ENCODE data around the gene PHC3. TPM values are rescaled to one million over a fixed set of nuclear protein-coding genes. Genes with fewer than 3 reads are reported as not detected.

PHC3 gene
- total and polyA plus RNA-seq, 2 experiments from 2014 or later, result 17.5 to 72.2 TPM

GRCh38 chr3:170085396-170085795 is 96.1 kb downstream of the PHC3 start:
- peaks cover 50% of the 10 kb centered on the region for H3K36me3 ChIP-seq (ENCODE audit: low read depth)

GRCh38 chr3:170083343-170083742 is 98.2 kb downstream of the PHC3 start:
- Histone ChIP-seq H3F3A (ENCODE audit: insufficient read depth) (0 out of 2 replicates have a peak, but pooled peaks cover 14% of the 10 kb centered on the region), H3K4me2 (ENCODE audit: unreplicated experiment) (no peak overlapping the region), H3K9me2 (ENCODE audit: insufficient read depth) (no peaks in the 10 kb centered on the region), H3K4me3 (no peak overlapping the region), H3K27ac (no peak overlapping the region), H3K9me3 (ENCODE audit: low read depth) (no peaks in the 10 kb centered on the region), H3K4me1 (ENCODE audit: insufficient read depth) (peaks cover 9% of the 10 kb centered on the region; the same call in 1 of the 2 replicates), H3K9ac (no peak overlapping the region), H4K20me1 (ENCODE audit: insufficient read depth) (no peaks in the 10 kb centered on the region), H3K36me3 (ENCODE audit: low read depth) (peaks cover 48% of the 10 kb centered on the region), H3K79me2 (ENCODE audit: insufficient read depth) (no peaks in the 10 kb centered on the region; the same call in 1 of the 2 replicates), H2AFZ (no peak overlapping the region), H3K27me3 (replicated peaks; ENCODE audit: insufficient read depth) (no peaks in the 10 kb centered on the region)
- TF ChIP-seq EZH2phosphoT487 (IDR thresholded peaks at IDR 0.05; ENCODE audit: insufficient read depth, low read depth) (no peak), EZH2 (IDR thresholded peaks at IDR 0.05; ENCODE audit: insufficient read depth, poor library complexity, severe bottlenecking) (no peak)
- in situ Hi-C loops (cut with MboI), result no loop called here
- WGBS, 2 experiments (ENCODE audit: low coverage in 1 of 2, low lambda C conversion rate in 2 of 2, missing lambda C conversion rate in 2 of 2), result 97 to 100% methylated on average over 1 of the region's 1 CpG
- DNase-seq, result no peak

More at GRCh38 chr3:170085396-170085795, 96.1 kb downstream of the PHC3 start:
- H3K79me2 ChIP-seq (ENCODE audit: insufficient read depth), result no peaks in the 10 kb centered on the region; the same call in 1 of the 2 replicates
- no peak for DNase-seq
- H3K27ac ChIP-seq, result no peak overlapping the region
- H2AFZ ChIP-seq, result no peak overlapping the region
- H3K27me3 ChIP-seq (replicated peaks; ENCODE audit: insufficient read depth), result no peaks in the 10 kb centered on the region
- in situ Hi-C loops (cut with MboI), result no loop called here
- TF ChIP-seq EZH2 (IDR thresholded peaks at IDR 0.05; ENCODE audit: insufficient read depth, poor library complexity, severe bottlenecking) (no peak), EZH2phosphoT487 (IDR thresholded peaks at IDR 0.05; ENCODE audit: insufficient read depth, low read depth) (no peak)
- no peak overlapping the region for H3K4me2 ChIP-seq (ENCODE audit: unreplicated experiment)
- no peak overlapping the region for H3K9ac ChIP-seq
- no peaks in the 10 kb centered on the region for H3K9me2 ChIP-seq (ENCODE audit: insufficient read depth)
- WGBS, 2 experiments (ENCODE audit: low coverage in 1 of 2, low lambda C conversion rate in 2 of 2, missing lambda C conversion rate in 2 of 2), result 97% methylated on average over 6 of the region's 6 CpGs
- 0 out of 2 replicates have a peak, but pooled peaks cover 14% of the 10 kb centered on the region for H3F3A ChIP-seq (ENCODE audit: insufficient read depth)
- H3K4me3 ChIP-seq, result no peak overlapping the region
- no peaks in the 10 kb centered on the region for H4K20me1 ChIP-seq (ENCODE audit: insufficient read depth)
- H3K4me1 ChIP-seq (ENCODE audit: insufficient read depth), result peaks cover 9% of the 10 kb centered on the region; the same call in 1 of the 2 replicates
- no peaks in the 10 kb centered on the region for H3K9me3 ChIP-seq (ENCODE audit: low read depth)

- 89 to 100% methylated on average over 1 of the region's 1 CpG for WGBS, 2 experiments (ENCODE audit: low coverage in 1 of 2, low lambda C conversion rate in 2 of 2, missing lambda C conversion rate in 2 of 2)
- Histone ChIP-seq H2AFZ (no peak overlapping the region), H3F3A (ENCODE audit: insufficient read depth) (peaks cover 18% of the 10 kb centered on the region), H3K36me3 (ENCODE audit: low read depth) (peaks cover 35% of the 10 kb centered on the region), H3K9me2 (ENCODE audit: insufficient read depth) (no peaks in the 10 kb centered on the region), H3K27ac (no peak overlapping the region), H3K4me3 (no peak overlapping the region), H3K4me2 (ENCODE audit: unreplicated experiment) (no peak overlapping the region), H3K9ac (no peak overlapping the region), H3K4me1 (ENCODE audit: insufficient read depth) (peaks cover 13% of the 10 kb centered on the region), H3K9me3 (ENCODE audit: low read depth) (no peaks in the 10 kb centered on the region), H3K27me3 (replicated peaks; ENCODE audit: insufficient read depth) (no peaks in the 10 kb centered on the region), H4K20me1 (ENCODE audit: insufficient read depth) (no peaks in the 10 kb centered on the region), H3K79me2 (ENCODE audit: insufficient read depth) (no peaks in the 10 kb centered on the region)
- no peak for TF ChIP-seq EZH2 (IDR thresholded peaks at IDR 0.05; ENCODE audit: insufficient read depth, poor library complexity, severe bottlenecking)
- TF ChIP-seq EZH2phosphoT487 (IDR thresholded peaks at IDR 0.05; ENCODE audit: insufficient read depth, low read depth), result no peak
- in situ Hi-C loops (cut with MboI), result no loop called here
- peak; percentile 49 for DNase-seq
These were observed 100.3 kb downstream of the PHC3 start for GRCh38 chr3:170081079-170081741.

DNA sequence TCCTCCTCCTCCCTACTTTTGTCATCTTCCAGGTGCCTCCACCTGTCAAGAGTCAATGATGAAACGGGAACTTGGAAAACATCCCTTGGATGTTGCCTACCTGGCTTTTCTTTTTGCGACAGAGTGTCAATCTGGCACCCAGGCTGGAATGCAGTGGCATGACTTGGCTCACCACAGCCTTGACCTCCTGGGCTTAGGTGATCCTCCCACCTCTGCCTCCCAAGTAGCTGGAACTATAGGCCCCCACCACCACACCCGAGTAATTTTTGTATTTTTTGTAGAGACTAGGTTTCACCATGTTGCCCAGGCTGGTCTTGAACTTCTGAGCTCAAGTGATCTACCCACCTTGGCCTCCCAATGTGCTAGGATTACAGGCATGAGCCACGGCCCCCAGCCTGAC is 100.9 kb downstream of the PHC3 start:
- Histone ChIP-seq H3K9ac (no peak overlapping the region), H3K9me3 (ENCODE audit: low read depth) (no peaks in the 10 kb centered on the region), H3K4me1 (ENCODE audit: insufficient read depth) (peaks cover 13% of the 10 kb centered on the region), H3K27me3 (replicated peaks; ENCODE audit: insufficient read depth) (no peaks in the 10 kb centered on the region), H4K20me1 (ENCODE audit: insufficient read depth) (no peaks in the 10 kb centered on the region), H3K79me2 (ENCODE audit: insufficient read depth) (no peaks in the 10 kb centered on the region), H3K27ac (no peak overlapping the region), H3K9me2 (ENCODE audit: insufficient read depth) (no peaks in the 10 kb centered on the region), H3F3A (ENCODE audit: insufficient read depth) (peaks cover 18% of the 10 kb centered on the region), H2AFZ (no peak overlapping the region), H3K4me3 (no peak overlapping the region), H3K36me3 (ENCODE audit: low read depth) (peaks cover 30% of the 10 kb centered on the region), H3K4me2 (ENCODE audit: unreplicated experiment) (no peak overlapping the region)
- WGBS, 2 experiments (ENCODE audit: low coverage in 1 of 2, low lambda C conversion rate in 2 of 2, missing lambda C conversion rate in 2 of 2), result 94 to 97% methylated on average over 4 of the region's 4 CpGs
- TF ChIP-seq EZH2 (IDR thresholded peaks at IDR 0.05; ENCODE audit: insufficient read depth, poor library complexity, severe bottlenecking) (no peak), EZH2phosphoT487 (IDR thresholded peaks at IDR 0.05; ENCODE audit: insufficient read depth, low read depth) (no peak)
- in situ Hi-C loops (cut with MboI), result no loop called here
- DNase-seq, result no peak

Data from GM23248 (cell line).